ENCODE results near the gene FOXP2.
"Not testable (repeated sequence)": the region's sequence is repeated elsewhere in the genome, so short reads cannot be mapped to it uniquely, and the experiment has no call there.

The FOXP2 gene

GRCh38 chr7:114497491-114497890, 82.9 kb downstream of the FOXP2 start:
- POLR2A ChIA-PET; H3K27ac ChIP-seq (ENCODE audit: extremely low read depth, low read depth, low read length); H3K4me1 ChIP-seq (ENCODE audit: control insufficient read depth, insufficient read depth, low read length); H3K4me3 ChIP-seq (ENCODE audit: low read depth, low read length); CTCF ChIA-PET; H3K36me3 ChIP-seq (ENCODE audit: control insufficient read depth in 2 of 2, insufficient read depth in 1 of 2, low read length in 2 of 2); H3K9me3 ChIP-seq (ENCODE audit: control insufficient read depth, insufficient read depth, low read depth, low read length): not testable (repeated sequence)
- TF ChIP-seq ZNF518A (tag by site-specific recombination; conservative IDR thresholded peaks at IDR 0.05; ENCODE audit: low read depth), result peak; percentile 55; the same call in 1 of the 2 replicates
- 0 out of 2 replicates have a peak, but pooled peaks have one; percentile 42 for TF ChIP-seq REST (tag by site-specific recombination; IDR thresholded peaks at IDR 0.05)
- peak; percentile 75; the same call in 1 of the 2 replicates for TF ChIP-seq ZNF394 (tag by site-specific recombination; IDR thresholded peaks at IDR 0.05; ENCODE audit: borderline replicate concordance)
- TF ChIP-seq ZNF202 (tag by site-specific recombination; IDR thresholded peaks at IDR 0.05; ENCODE audit: borderline replicate concordance), result 0 out of 2 replicates have a peak, but pooled peaks have one; percentile 14
- peak; percentile 38; the same call in 1 of the 2 replicates for TF ChIP-seq ZBTB11 (tag by site-specific recombination; conservative IDR thresholded peaks at IDR 0.05; ENCODE audit: low read depth)
- TF ChIP-seq ZNF426 (tag by site-specific recombination; IDR thresholded peaks at IDR 0.05), result peak; percentile 55
- peak; percentile 47 for TF ChIP-seq ZNF555 (tag by site-specific recombination; conservative IDR thresholded peaks at IDR 0.05)
- peak; percentile 41 for TF ChIP-seq ZNF623 (tag by site-specific recombination; IDR thresholded peaks at IDR 0.05)
- peak; percentile 49; the same call in 1 of the 2 replicates for TF ChIP-seq ZNF266 (tag by site-specific recombination; IDR thresholded peaks at IDR 0.05; ENCODE audit: low read depth)
- 0 out of 2 replicates have a peak, but pooled peaks have one; percentile 36 for TF ChIP-seq ZBTB8A (tag by site-specific recombination; IDR thresholded peaks at IDR 0.05)

Measured in HEK293 (cell line).